ENCODE measurements around the gene PLEKHA5. TPM values are rescaled to one million over a fixed set of nuclear protein-coding genes. Genes with fewer than 3 reads are reported as not detected.

PLEKHA5 gene
- total RNA-seq, 1 donor from 2014 or later: 30.2 TPM

DNA sequence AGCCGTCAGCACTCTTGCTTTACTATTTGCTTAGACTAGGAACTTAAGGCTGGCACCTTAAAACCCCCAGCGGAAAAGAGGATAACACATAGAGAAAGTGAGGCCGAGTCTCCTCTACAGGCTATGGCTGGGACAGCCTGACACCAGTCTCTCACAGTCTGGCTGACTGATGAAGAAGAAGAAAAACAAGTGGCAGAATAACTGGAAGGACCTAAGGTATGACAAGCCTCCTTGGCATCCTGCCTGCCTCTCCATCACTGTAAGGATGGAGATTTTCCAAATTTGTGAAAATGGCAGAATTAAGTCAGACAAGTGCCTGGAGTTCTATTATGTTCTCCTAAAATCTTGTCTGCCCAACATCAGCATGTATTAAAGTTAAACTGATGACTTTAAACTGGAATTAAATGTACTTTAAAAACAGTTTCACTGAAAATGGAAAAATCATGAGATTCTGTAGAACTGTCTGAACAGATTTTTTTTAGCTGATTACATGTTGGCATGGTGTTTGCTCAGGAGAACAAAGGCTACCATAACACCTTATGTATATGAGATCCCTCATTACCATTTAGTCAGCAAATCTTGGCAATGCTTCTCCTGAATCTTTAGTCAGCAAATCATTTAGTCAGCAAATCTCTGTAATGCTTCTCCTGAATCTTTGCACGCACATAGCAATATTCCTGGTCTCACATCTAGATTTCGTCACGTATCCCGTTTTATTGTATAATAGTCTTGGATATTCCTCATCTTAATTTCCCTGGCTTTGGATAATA is 169.5 kb downstream of the PLEKHA5 start:
- Mint-ChIP-seq H3K4me3 (ENCODE audit: unreplicated experiment) (no peak overlapping the region), H3K4me1 (ENCODE audit: unreplicated experiment) (no peaks in the 10 kb centered on the region), H3K9me3 (ENCODE audit: unreplicated experiment) (no peaks in the 10 kb centered on the region), H3K36me3 (ENCODE audit: low read depth, unreplicated experiment) (peaks cover 3% of the 10 kb centered on the region), H3K27ac (ENCODE audit: unreplicated experiment) (no peak overlapping the region), H3K27me3 (ENCODE audit: unreplicated experiment) (peaks cover 4% of the 10 kb centered on the region)
- DNase-seq (ENCODE audit: low spot score): no peak
- no peak for TF ChIP-seq CTCF (IDR thresholded peaks at IDR 0.05; ENCODE audit: unreplicated experiment)

GRCh38 chr12:19299765-19300164 is 170.2 kb downstream of the PLEKHA5 start:
- no peak for DNase-seq (ENCODE audit: low spot score)
- H3K27ac Mint-ChIP-seq (ENCODE audit: unreplicated experiment): peak overlapping the region; percentile 2
- H3K4me3 Mint-ChIP-seq (ENCODE audit: unreplicated experiment): no peak overlapping the region

DNA sequence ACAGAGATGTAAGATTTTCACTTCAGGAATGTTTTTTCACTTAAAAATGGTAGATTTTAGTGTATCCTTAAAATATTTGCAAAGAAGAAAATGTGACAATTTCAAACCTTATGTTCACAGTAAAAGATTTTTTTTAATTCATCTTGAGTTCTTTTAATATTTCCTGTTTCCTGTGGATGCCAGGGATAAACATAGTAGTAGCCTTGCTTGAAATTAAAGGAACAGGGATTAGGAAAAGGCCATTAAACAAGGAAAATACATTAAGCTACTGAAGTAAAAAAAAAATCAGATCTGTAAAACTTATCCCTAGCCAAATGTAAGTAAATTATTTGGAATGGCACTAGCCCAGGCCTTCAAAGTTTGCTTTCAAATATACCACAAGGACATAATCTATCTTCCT is 171.7 kb downstream of the PLEKHA5 start:
- no peaks in the 10 kb centered on the region for H3K9me3 Mint-ChIP-seq (ENCODE audit: unreplicated experiment)
- DNase-seq (ENCODE audit: low spot score): no peak
- peaks cover 3% of the 10 kb centered on the region for H3K36me3 Mint-ChIP-seq (ENCODE audit: low read depth, unreplicated experiment)
- no peak for TF ChIP-seq CTCF (IDR thresholded peaks at IDR 0.05; ENCODE audit: unreplicated experiment)
- peaks cover 5% of the 10 kb centered on the region for H3K27me3 Mint-ChIP-seq (ENCODE audit: unreplicated experiment)
- no peak overlapping the region for H3K27ac Mint-ChIP-seq (ENCODE audit: unreplicated experiment)
- H3K4me1 Mint-ChIP-seq (ENCODE audit: unreplicated experiment): no peaks in the 10 kb centered on the region
- no peak overlapping the region for H3K4me3 Mint-ChIP-seq (ENCODE audit: unreplicated experiment)

More at GRCh38 chr12:19299765-19300164, 170.2 kb downstream of the PLEKHA5 start:
- H3K9me3 Mint-ChIP-seq (ENCODE audit: unreplicated experiment): no peaks in the 10 kb centered on the region
- no peak for TF ChIP-seq CTCF (IDR thresholded peaks at IDR 0.05; ENCODE audit: unreplicated experiment)
- H3K36me3 Mint-ChIP-seq (ENCODE audit: low read depth, unreplicated experiment): peaks cover 3% of the 10 kb centered on the region
- no peaks in the 10 kb centered on the region for H3K4me1 Mint-ChIP-seq (ENCODE audit: unreplicated experiment)
- peaks cover 4% of the 10 kb centered on the region for H3K27me3 Mint-ChIP-seq (ENCODE audit: unreplicated experiment)

DNA sequence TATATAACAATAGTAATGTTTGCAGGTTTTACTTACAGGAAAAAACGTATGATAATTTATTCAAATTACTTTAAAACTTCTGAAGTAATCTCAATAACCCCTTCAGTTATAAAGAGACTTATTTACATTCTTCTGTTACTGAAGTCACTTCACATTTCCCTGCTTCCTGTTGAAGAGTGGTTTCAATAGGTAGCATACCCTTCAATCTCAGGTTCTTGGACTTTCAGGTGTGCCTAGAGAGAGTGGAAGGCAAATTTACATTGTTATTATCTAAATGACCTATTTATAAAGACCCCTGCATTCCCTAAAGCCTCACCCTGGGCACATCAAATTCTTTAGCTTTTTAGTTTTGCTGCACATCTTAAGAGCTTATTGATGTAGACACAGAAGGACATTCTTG is 172.2 kb downstream of the PLEKHA5 start:
- TF ChIP-seq CTCF (IDR thresholded peaks at IDR 0.05; ENCODE audit: unreplicated experiment): no peak
- peaks cover 3% of the 10 kb centered on the region for H3K36me3 Mint-ChIP-seq (ENCODE audit: low read depth, unreplicated experiment)

GRCh38 chr12:19302100-19302640 is 172.6 kb downstream of the PLEKHA5 start:
- H3K27me3 Mint-ChIP-seq (ENCODE audit: unreplicated experiment): peaks cover 2% of the 10 kb centered on the region
- H3K27ac Mint-ChIP-seq (ENCODE audit: unreplicated experiment): no peak overlapping the region
- H3K9me3 Mint-ChIP-seq (ENCODE audit: unreplicated experiment): no peaks in the 10 kb centered on the region
- TF ChIP-seq CTCF (IDR thresholded peaks at IDR 0.05; ENCODE audit: unreplicated experiment): no peak
- peaks cover 3% of the 10 kb centered on the region for H3K36me3 Mint-ChIP-seq (ENCODE audit: low read depth, unreplicated experiment)
- no peaks in the 10 kb centered on the region for H3K4me1 Mint-ChIP-seq (ENCODE audit: unreplicated experiment)
- H3K4me3 Mint-ChIP-seq (ENCODE audit: unreplicated experiment): no peak overlapping the region
- DNase-seq (ENCODE audit: low spot score): no peak

More for the DNA sequence above, 172.2 kb downstream of the PLEKHA5 start:
- Mint-ChIP-seq H3K9me3 (ENCODE audit: unreplicated experiment) (no peaks in the 10 kb centered on the region), H3K27ac (ENCODE audit: unreplicated experiment) (no peak overlapping the region), H3K4me1 (ENCODE audit: unreplicated experiment) (no peaks in the 10 kb centered on the region), H3K27me3 (ENCODE audit: unreplicated experiment) (peaks cover 5% of the 10 kb centered on the region), H3K4me3 (ENCODE audit: unreplicated experiment) (no peak overlapping the region)
- no peak for DNase-seq (ENCODE audit: low spot score)

All from endothelial cell (in vitro differentiated cells).